Erythroblast (primary cell): ENCODE measurements around the gene NCKAP5.

Source experiments
- GATA1 ChIP-seq: IDR thresholded peaks from 2 replicates; pipeline ENCODE4 v1.6.1; 2011; ENCODE audit warnings: low read depth, mild to moderate bottlenecking, control low read depth, low read length, moderate library complexity
- POLR2A ChIP-seq: IDR thresholded peaks from 2 replicates; pipeline ENCODE4 v1.6.1; 2011; ENCODE audit warnings: mild to moderate bottlenecking, low read length

- no peak for TF ChIP-seq POLR2A
- TF ChIP-seq GATA1, result no peak
These were observed 31.0 kb upstream of the NCKAP5 start for GRCh38 chr2:133599211-133599803.
